Activated CD8-positive, alpha-beta memory T cell treated with anti-CD3 and anti-CD28 coated beads for 36 hours (primary cell): ENCODE data around the gene WDR4. TPM values are rescaled to one million over a fixed set of nuclear protein-coding genes. Genes with fewer than 3 reads are reported as not detected.
"Not testable (repeated sequence)": the region's sequence is repeated elsewhere in the genome, so short reads cannot be mapped to it uniquely, and the experiment has no call there.

Experiments used
- CTCF ChIA-PET: fragments of 350-600 bp; sonication (Branson Sonifier 250); formaldehyde crosslinking; loops from one replicate; lab custom pipeline; 2021; ENCODE audit warnings: antibody characterized with exemption; lab: Charles Lee
- POLR2A ChIA-PET: fragments of 350-600 bp; sonication (Branson Sonifier 250); formaldehyde crosslinking; loops from one replicate; lab custom pipeline; 2021; ENCODE audit warnings: antibody characterized with exemption; lab: Charles Lee
- total RNA-seq, 2 experiments: library from RNA; stranded (reverse); gene quantifications; one replicate each; pipeline ENCODE4 v1.2.3, GENCODE V29; 2021

The WDR4 gene
- total RNA-seq, 2 experiments from 2014 or later: 58.9 to 61.6 TPM

DNA sequence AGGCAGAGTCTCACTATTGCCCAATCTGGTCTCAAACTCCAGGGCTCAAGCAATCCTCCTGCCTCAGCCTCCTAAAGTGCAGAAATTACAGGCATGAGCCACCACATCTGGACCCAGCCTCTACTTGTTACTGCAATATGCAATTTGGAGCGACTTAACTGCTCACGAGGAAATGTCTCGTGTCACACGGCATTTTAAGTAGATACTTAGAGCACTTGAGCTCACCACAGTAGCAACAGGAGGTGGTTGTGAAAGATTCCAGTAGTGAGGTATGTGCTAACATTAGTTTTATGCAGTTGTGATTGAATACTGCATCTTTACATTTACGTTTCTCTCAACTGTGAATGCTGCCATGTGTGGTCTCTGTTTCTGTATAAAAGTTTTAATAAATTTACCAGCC is 8.0 kb upstream of the WDR4 start:
- ChIA-PET POLR2A (no interaction called here), CTCF (no interaction called here)

GRCh38 chr21:42883921-42884320 is 4.6 kb upstream of the WDR4 start:
- CTCF ChIA-PET: interaction anchor here (1.0 kb wide), 1 partner anchor 8 kb away, joined by 3 read pairs; no protein-coding TSS in a partner anchor
- POLR2A ChIA-PET: no interaction called here

GRCh38 chr21:42880352-42880751 is 1.0 kb upstream of the WDR4 start:
- CTCF ChIA-PET: interaction anchor here (0.7 kb wide), 1 partner anchor 160 kb away, joined by 4 read pairs; no protein-coding TSS in a partner anchor
- POLR2A ChIA-PET: interaction anchor here (0.8 kb wide), 1 partner anchor 12 kb away, joined by 3 read pairs; the partner anchor contains the start of gene NDUFV3

DNA sequence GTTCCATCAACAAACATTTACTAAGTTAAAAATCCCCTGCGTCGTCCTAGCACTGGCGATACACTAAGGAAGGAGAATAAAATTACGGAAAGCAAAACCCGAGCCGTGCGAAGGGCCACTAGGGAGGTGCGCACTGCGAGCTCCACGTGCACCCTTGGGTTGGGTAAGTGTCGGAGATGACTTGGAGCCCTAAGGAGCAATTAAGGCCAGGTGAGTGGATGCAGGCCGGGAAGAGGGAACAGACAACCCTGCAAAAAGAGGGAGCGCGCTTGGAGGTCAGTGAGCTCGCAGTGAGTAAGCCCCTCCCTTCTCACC is 704 bp downstream of the WDR4 start:
- ChIA-PET CTCF (no interaction called here), POLR2A (interaction anchor here (1.1 kb wide), 1 partner anchor 14 kb away, joined by 7 read pairs; the partner anchor contains the start of gene NDUFV3)

DNA sequence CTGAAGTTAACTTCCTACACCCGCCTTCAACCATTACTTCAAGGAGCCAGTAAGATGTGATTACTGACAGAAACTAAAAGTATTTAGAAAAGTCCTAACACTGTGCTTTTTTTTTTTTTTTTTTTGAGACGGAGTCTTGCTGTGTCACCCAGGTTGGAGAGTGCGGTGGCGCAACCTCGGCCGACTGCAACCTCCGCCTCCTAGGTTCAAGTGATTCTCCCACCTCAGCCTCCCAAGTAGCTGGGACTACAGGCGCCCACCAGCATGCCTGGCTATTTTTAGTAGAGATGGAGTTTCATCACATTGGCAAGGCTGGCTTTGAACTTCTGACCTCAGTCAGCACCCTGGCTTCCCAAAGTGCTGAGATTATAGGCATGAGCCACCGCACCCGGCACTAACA is 3.5 kb downstream of the WDR4 start:
- CTCF ChIA-PET: interaction anchor here (1.0 kb wide), 1 partner anchor 24 kb away, joined by 3 read pairs; no protein-coding TSS in a partner anchor

GRCh38 chr21:42873096-42873495 is 6.2 kb downstream of the WDR4 start:
- ChIA-PET CTCF (no interaction called here), POLR2A (interaction anchor here (0.6 kb wide), 1 partner anchor 21 kb away, joined by 4 read pairs; no protein-coding TSS in a partner anchor)

More for the DNA sequence above, 3.5 kb downstream of the WDR4 start:
- POLR2A ChIA-PET: not testable (repeated sequence)

DNA sequence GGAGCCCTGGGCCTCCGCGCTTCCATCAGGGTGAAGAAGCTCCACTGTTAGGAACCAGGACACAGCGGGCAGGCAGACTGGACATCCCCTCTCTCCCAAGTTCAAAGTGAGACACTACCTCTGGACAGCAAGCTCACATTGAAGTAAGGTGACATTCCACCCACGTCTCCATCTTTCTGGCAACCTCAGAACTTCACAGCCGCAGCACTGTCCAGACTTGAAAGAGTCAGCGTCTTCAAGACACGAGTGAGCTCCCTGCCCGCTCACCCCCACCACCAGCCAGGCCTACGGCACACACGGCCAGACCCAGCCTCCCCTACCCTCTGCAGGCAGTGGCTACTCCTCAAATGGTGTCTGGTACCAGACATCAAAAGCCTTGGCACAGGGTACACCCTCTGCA is 11.1 kb downstream of the WDR4 start:
- POLR2A ChIA-PET: no interaction called here
- CTCF ChIA-PET: no interaction called here

DNA sequence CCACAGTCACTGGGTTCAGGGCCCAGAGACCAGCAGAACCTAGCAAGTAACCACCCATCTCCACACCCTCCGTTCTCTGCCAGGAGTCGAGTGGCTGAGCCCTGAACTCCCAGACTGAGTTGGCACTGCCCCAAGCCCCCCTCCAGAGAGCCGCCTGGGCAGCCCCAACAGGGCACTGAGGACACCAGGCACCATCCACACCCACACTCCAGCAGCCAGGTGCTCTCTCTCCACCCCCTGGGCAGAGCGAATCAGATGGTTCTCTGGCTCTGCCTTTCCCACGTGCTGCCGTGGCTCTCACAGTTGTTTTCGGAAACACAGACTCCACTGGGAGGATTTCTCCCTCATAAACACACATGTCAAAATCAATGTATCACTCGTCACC is 13.6 kb downstream of the WDR4 start:
- CTCF ChIA-PET: no interaction called here
- POLR2A ChIA-PET: no interaction called here

- ChIA-PET CTCF (no interaction called here), POLR2A (no interaction called here)
Observed at GRCh38 chr21:42864815-42865775, 14.2 kb downstream of the WDR4 start.

- ChIA-PET CTCF (no interaction called here), POLR2A (no interaction called here)
Observed at GRCh38 chr21:42864286-42864685, 15.1 kb downstream of the WDR4 start.

GRCh38 chr21:42863504-42863870 is 15.9 kb downstream of the WDR4 start:
- CTCF ChIA-PET: no interaction called here
- POLR2A ChIA-PET: no interaction called here

- ChIA-PET CTCF (no interaction called here), POLR2A (no interaction called here)
Observed at GRCh38 chr21:42862774-42863503, 16.4 kb downstream of the WDR4 start.

DNA sequence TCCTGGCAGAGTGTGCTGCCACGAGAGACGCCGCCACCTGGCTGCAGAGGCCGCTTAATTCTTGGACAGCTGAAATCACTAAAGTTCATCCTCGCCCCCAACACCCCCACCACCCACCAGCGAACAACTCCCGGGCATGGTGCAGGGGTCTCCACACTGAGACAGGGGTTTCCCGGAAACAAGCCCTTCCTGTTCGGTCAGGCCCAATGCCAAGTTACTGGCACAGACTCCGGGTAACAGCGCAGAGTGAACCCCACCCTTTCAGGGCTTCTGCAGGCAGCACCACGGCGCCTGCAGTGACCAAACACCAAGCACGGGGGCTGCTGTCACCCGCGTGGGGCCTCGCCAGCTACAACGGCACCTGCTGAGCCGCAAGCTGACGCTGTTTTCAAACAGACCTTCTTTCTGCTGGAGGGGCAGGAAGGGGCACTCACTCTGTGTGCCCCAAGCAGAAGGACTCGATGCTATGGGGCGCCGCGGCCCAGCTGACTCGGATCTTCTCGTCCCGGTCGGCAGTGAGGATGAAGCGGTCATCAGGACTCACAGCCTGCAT is 17.4 kb downstream of the WDR4 start:
- POLR2A ChIA-PET: no interaction called here
- CTCF ChIA-PET: no interaction called here

- CTCF ChIA-PET: no interaction called here
- POLR2A ChIA-PET: no interaction called here
Observed at GRCh38 chr21:42861311-42861847, 18.0 kb downstream of the WDR4 start.

- ChIA-PET POLR2A (no interaction called here), CTCF (no interaction called here)
Observed at GRCh38 chr21:42860345-42860744, 19.0 kb downstream of the WDR4 start.

GRCh38 chr21:42859891-42860230 is 19.5 kb downstream of the WDR4 start:
- POLR2A ChIA-PET: no interaction called here

GRCh38 chr21:42858957-42859890 is 20.1 kb downstream of the WDR4 start:
- ChIA-PET POLR2A (no interaction called here), CTCF (no interaction called here)

More at GRCh38 chr21:42859891-42860230, 19.5 kb downstream of the WDR4 start:
- CTCF ChIA-PET: no interaction called here

DNA sequence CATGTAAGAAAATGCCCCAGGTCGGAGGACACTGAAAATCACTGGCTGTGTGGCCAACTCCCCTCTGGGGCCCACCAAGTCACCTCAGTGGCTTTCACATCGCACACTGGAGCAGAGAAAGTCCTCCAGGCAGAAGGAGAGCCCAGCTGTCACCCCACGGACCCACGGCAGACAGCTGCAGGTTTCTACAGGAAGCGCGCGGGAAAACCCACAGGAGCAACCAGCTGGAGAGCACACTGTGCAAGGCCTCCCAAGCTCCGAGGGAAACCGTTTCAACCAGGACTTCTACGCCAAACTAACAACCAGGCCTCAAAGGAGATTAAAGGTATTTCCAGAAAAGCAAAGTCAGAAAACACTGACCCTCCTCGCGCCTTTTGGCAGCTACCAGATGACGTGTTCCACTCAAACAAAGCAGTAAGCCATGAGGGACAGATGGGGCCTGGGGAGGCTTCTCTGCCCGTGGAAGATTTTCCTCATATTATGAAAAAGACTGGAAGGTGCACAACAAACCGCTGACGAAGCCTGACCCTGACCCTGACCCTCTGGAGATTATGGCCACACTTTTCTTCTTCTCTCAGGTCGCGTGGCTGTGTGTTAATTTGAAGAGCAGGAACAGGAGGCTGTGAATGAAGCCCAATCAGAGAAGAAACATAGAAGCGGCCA is 21.0 kb downstream of the WDR4 start:
- ChIA-PET CTCF (no interaction called here), POLR2A (no interaction called here)
